HepG2 (cell line): Measurements from ENCODE around the gene ARPC1B. TPM values are rescaled to one million over a fixed set of nuclear protein-coding genes. Genes with fewer than 3 reads are reported as not detected.

Source experiments
- ARNT ChIP-seq: fragments of 450-650 bp; IDR thresholded peaks from 2 replicates; pipeline ENCODE4 v1.6.1; 2017
- GRHL1 ChIP-seq: sonication (generic); formaldehyde crosslinking; conservative IDR thresholded peaks from 2 replicates; pipeline ENCODE4 v1.8.0; 2022; ENCODE audit warnings: missing genetic modification reagents
- HMG20B ChIP-seq: conservative IDR thresholded peaks from 2 replicates; pipeline ENCODE4 v1.6.1; 2016; ENCODE audit warnings: missing genetic modification reagents, missing compliant biosample characterization
- JARID2 ChIP-seq: sonication (generic); formaldehyde crosslinking; IDR thresholded peaks from 2 replicates; pipeline ENCODE4 v1.8.1; 2023; ENCODE audit warnings: missing genetic modification reagents, inconsistent platforms; ENCODE audit not compliant: insufficient replicate concordance
- JUN ChIP-seq: sonication (generic); formaldehyde crosslinking; IDR thresholded peaks from 2 replicates; pipeline ENCODE4 v1.4.0; 2020; ENCODE audit warnings: mild to moderate bottlenecking, missing genetic modification reagents
- PAF1 ChIP-seq: IDR thresholded peaks from 2 replicates; pipeline ENCODE4 v1.6.1; 2016; ENCODE audit warnings: missing genetic modification reagents, missing compliant biosample characterization
- POLR2G ChIP-seq: fragments of 200-400 bp; formaldehyde crosslinking; IDR thresholded peaks from 2 replicates; pipeline ENCODE4 v1.6.1; 2018; ENCODE audit warnings: mild to moderate bottlenecking, low read depth, low read length, moderate library complexity
- SRSF9 ChIP-seq: fragments of 200-400 bp; formaldehyde crosslinking; IDR thresholded peaks from 2 replicates; pipeline ENCODE4 v1.6.1; 2018; ENCODE audit warnings: borderline replicate concordance, mild to moderate bottlenecking, low read depth, low read length; ENCODE audit not compliant: insufficient read depth, poor library complexity, severe bottlenecking
- SRY ChIP-seq: sonication (generic); formaldehyde crosslinking; IDR thresholded peaks from 2 replicates; pipeline ENCODE4 v1.8.0; 2022; ENCODE audit warnings: mild to moderate bottlenecking, missing genetic modification reagents
- U2AF1 ChIP-seq: fragments of 200-400 bp; formaldehyde crosslinking; optimal IDR thresholded peaks from 2 replicates; pipeline ENCODE3; 2017; ENCODE audit warnings: mild to moderate bottlenecking, low read depth, low read length
- ZBTB4 ChIP-seq: sonication (generic); formaldehyde crosslinking; IDR thresholded peaks from 2 replicates; pipeline ENCODE4 v1.4.0; 2020; ENCODE audit warnings: missing genetic modification reagents, mild to moderate bottlenecking, borderline replicate concordance
- ZNF160 ChIP-seq: sonication (generic); formaldehyde crosslinking; IDR thresholded peaks from 2 replicates; pipeline ENCODE4 v1.8.0; 2022; ENCODE audit warnings: mild to moderate bottlenecking, inconsistent platforms, missing genetic modification reagents
- ZNF224 ChIP-seq: sonication (generic); formaldehyde crosslinking; IDR thresholded peaks from 2 replicates; pipeline ENCODE4 v1.5.0; 2020; ENCODE audit warnings: mild to moderate bottlenecking, missing genetic modification reagents
- ZNF543 ChIP-seq: sonication (generic); formaldehyde crosslinking; IDR thresholded peaks from 2 replicates; pipeline ENCODE4 v1.4.0; 2020; ENCODE audit warnings: mild to moderate bottlenecking, missing genetic modification reagents
- ZNF567 ChIP-seq: sonication (generic); formaldehyde crosslinking; IDR thresholded peaks from 2 replicates; pipeline ENCODE4 v1.8.1; 2023; ENCODE audit warnings: mild to moderate bottlenecking, missing genetic modification reagents, borderline replicate concordance
- ZNF589 ChIP-seq: sonication (generic); formaldehyde crosslinking; conservative IDR thresholded peaks from 2 replicates; pipeline ENCODE4 v1.8.0; 2022; ENCODE audit warnings: mild to moderate bottlenecking, moderate library complexity, missing genetic modification reagents
- ZNF768 ChIP-seq: sonication (generic); formaldehyde crosslinking; IDR thresholded peaks from 2 replicates; pipeline ENCODE4 v1.4.0; 2020; ENCODE audit warnings: missing genetic modification reagents
- polyA plus RNA-seq, 8 experiments: library from polyadenylated mRNA; depleted of rRNA in 3 of 8; stranded (reverse) in 7 of 8; unstranded in 1 of 8; fragments of >200 nt; fragmentation: Illumina TruSeq in 4 of 8; extraction: Trizol in 4 of 8; gene quantifications; 2 replicates each; pipeline versions ENCODE4 v1.2.1 to v1.2.3, GENCODE V29; 2011 to 2016; ENCODE audit warnings: low read depth in 4 of 8, missing spikeins in 1 of 8, mixed read lengths in 1 of 8; ENCODE audit not compliant: insufficient read depth in 1 of 8
- total RNA-seq, 5 experiments: library from RNA; depleted of rRNA; stranded (reverse); fragments of >200 nt; fragmentation: Illumina TruSeq; extraction: Trizol; gene quantifications; 2 replicates each; pipeline ENCODE4 v1.2.3, GENCODE V29; 2016; ENCODE audit warnings: low read depth in 1 of 5
- TF ChIP-seq, protein P1 (sequence below): sonication (generic); formaldehyde crosslinking; IDR thresholded peaks from 2 replicates; pipeline ENCODE4 v1.9.0; 2021; ENCODE audit warnings: missing genetic modification reagents, borderline replicate concordance
- TF ChIP-seq, protein P2 (sequence below): sonication (generic); formaldehyde crosslinking; IDR thresholded peaks from 2 replicates; pipeline ENCODE4 v1.4.0; 2020; ENCODE audit warnings: missing genetic modification reagents, borderline replicate concordance
- TF ChIP-seq, protein P3 (sequence below): sonication (generic); formaldehyde crosslinking; IDR thresholded peaks from 2 replicates; pipeline ENCODE4 v1.5.0; 2020; ENCODE audit warnings: missing genetic modification reagents, mild to moderate bottlenecking, borderline replicate concordance

The ARPC1B gene
- total and polyA plus RNA-seq, 2 of the 13 experiments (the other 11 are each of a cell fraction or from before 2014, with no cell fraction given): 72.9 to 89.1 TPM

- TF ChIP-seq HMG20B (CRISPR knock-in tag) (peak; percentile 85), U2AF1 (no peak), JARID2 (CRISPR knock-in tag) (no peak), ARNT (no peak), GRHL1 (CRISPR knock-in tag) (no peak), ZNF768 (no peak), ZNF224 (CRISPR knock-in tag) (0 out of 2 replicates have a peak, but pooled peaks have one; percentile 29), JUN (CRISPR knock-in tag) (no peak), ZBTB4 (no peak), ZNF543 (no peak), PAF1 (CRISPR knock-in tag) (no peak), SRSF9 (no peak), POLR2G (peak; percentile 78), ZNF567 (CRISPR knock-in tag) (no peak), ZNF160 (CRISPR knock-in tag) (no peak), SRY (no peak), ZNF589 (CRISPR knock-in tag) (peak; percentile 47; the same call in 1 of the 2 replicates)
- TF ChIP-seq, protein P1, sequence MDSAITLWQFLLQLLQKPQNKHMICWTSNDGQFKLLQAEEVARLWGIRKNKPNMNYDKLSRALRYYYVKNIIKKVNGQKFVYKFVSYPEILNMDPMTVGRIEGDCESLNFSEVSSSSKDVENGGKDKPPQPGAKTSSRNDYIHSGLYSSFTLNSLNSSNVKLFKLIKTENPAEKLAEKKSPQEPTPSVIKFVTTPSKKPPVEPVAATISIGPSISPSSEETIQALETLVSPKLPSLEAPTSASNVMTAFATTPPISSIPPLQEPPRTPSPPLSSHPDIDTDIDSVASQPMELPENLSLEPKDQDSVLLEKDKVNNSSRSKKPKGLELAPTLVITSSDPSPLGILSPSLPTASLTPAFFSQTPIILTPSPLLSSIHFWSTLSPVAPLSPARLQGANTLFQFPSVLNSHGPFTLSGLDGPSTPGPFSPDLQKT (CRISPR knock-in tag): no peak
- TF ChIP-seq, protein P2, sequence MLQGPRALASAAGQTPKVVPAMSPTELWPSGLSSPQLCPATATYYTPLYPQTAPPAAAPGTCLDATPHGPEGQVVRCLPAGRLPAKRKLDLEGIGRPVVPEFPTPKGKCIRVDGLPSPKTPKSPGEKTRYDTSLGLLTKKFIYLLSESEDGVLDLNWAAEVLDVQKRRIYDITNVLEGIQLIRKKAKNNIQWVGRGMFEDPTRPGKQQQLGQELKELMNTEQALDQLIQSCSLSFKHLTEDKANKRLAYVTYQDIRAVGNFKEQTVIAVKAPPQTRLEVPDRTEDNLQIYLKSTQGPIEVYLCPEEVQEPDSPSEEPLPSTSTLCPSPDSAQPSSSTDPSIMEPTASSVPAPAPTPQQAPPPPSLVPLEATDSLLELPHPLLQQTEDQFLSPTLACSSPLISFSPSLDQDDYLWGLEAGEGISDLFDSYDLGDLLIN (CRISPR knock-in tag): no peak
- TF ChIP-seq, protein P3, sequence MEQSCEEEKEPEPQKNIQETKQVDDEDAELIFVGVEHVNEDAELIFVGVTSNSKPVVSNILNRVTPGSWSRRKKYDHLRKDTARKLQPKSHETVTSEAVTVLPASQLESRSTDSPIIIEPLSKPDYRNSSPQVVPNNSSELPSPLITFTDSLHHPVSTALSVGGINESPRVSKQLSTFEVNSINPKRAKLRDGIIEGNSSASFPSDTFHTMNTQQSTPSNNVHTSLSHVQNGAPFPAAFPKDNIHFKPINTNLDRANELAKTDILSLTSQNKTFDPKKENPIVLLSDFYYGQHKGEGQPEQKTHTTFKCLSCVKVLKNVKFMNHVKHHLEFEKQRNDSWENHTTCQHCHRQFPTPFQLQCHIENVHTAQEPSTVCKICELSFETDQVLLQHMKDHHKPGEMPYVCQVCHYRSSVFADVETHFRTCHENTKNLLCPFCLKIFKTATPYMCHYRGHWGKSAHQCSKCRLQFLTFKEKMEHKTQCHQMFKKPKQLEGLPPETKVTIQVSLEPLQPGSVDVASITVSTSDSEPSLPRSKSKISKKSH (CRISPR knock-in tag): no peak
Measured at GRCh38 chr7:99372275-99373090, 2.0 kb upstream of the ARPC1B start (continued).
